ENCODE results near the gene PPFIA1. TPM values are rescaled to one million over a fixed set of nuclear protein-coding genes. Genes with fewer than 3 reads are reported as not detected.

The PPFIA1 gene
- polyA plus RNA-seq, 4 donors, result 41.0 to 63.0 (median 49.5) TPM

- no peak for DNase-seq (ENCODE audit: low read depth in 4 of 4, low spot score in 2 of 4)
Observed at GRCh38 chr11:70351646-70352045, 81.2 kb downstream of the PPFIA1 start.

GRCh38 chr11:70352100-70352499 is 81.6 kb downstream of the PPFIA1 start:
- DNase-seq (ENCODE audit: low read depth in 4 of 4, low spot score in 2 of 4), result no peak

GRCh38 chr11:70352601-70353000 is 82.1 kb downstream of the PPFIA1 start:
- no peak for DNase-seq (ENCODE audit: low read depth in 4 of 4, low spot score in 2 of 4)

GRCh38 chr11:70353329-70353728 is 82.8 kb downstream of the PPFIA1 start:
- no peak for DNase-seq (ENCODE audit: low read depth in 4 of 4, low spot score in 2 of 4)

- DNase-seq (ENCODE audit: low read depth in 4 of 4, low spot score in 2 of 4), result no peak
Observed at GRCh38 chr11:70353900-70354568, 83.5 kb downstream of the PPFIA1 start.

- DNase-seq (ENCODE audit: low read depth in 4 of 4, low spot score in 2 of 4), result no peak
Observed at GRCh38 chr11:70354629-70355028, 84.1 kb downstream of the PPFIA1 start.

GRCh38 chr11:70358753-70359152 is 88.3 kb downstream of the PPFIA1 start:
- no peak for DNase-seq (ENCODE audit: low read depth in 4 of 4, low spot score in 2 of 4)

GRCh38 chr11:70359451-70360205 is 89.1 kb downstream of the PPFIA1 start:
- DNase-seq (ENCODE audit: low read depth in 4 of 4, low spot score in 2 of 4), result no peak

GRCh38 chr11:70360211-70360610 is 89.7 kb downstream of the PPFIA1 start:
- no peak for DNase-seq (ENCODE audit: low read depth in 4 of 4, low spot score in 2 of 4)

GRCh38 chr11:70364178-70364577 is 93.7 kb downstream of the PPFIA1 start:
- no peak for DNase-seq (ENCODE audit: low read depth in 4 of 4, low spot score in 2 of 4)

- DNase-seq (ENCODE audit: low read depth in 4 of 4, low spot score in 2 of 4), result no peak
Observed at GRCh38 chr11:70364745-70365543, 94.5 kb downstream of the PPFIA1 start.

- no peak for DNase-seq (ENCODE audit: low read depth in 4 of 4, low spot score in 2 of 4)
Observed at GRCh38 chr11:70365544-70365927, 95.0 kb downstream of the PPFIA1 start.

- DNase-seq (ENCODE audit: low read depth in 4 of 4, low spot score in 2 of 4), result no peak
Observed at GRCh38 chr11:70367071-70367470, 96.6 kb downstream of the PPFIA1 start.

- no peak for DNase-seq (ENCODE audit: low read depth in 4 of 4, low spot score in 2 of 4)
Observed at GRCh38 chr11:70368961-70369360, 98.5 kb downstream of the PPFIA1 start.

- no peak for DNase-seq (ENCODE audit: low read depth in 4 of 4, low spot score in 2 of 4)
Observed at GRCh38 chr11:70371241-70371640, 100.8 kb downstream of the PPFIA1 start.

- DNase-seq (ENCODE audit: low read depth in 4 of 4, low spot score in 2 of 4), result no peak
Observed at GRCh38 chr11:70372076-70372475, 101.6 kb downstream of the PPFIA1 start.

GRCh38 chr11:70376621-70377020 is 106.1 kb downstream of the PPFIA1 start:
- no peak for DNase-seq (ENCODE audit: low read depth in 4 of 4, low spot score in 2 of 4)

GRCh38 chr11:70377645-70378044 is 107.2 kb downstream of the PPFIA1 start:
- no peak for DNase-seq (ENCODE audit: low read depth in 4 of 4, low spot score in 2 of 4)

GRCh38 chr11:70378506-70379134 is 108.1 kb downstream of the PPFIA1 start:
- no peak for DNase-seq (ENCODE audit: low read depth in 4 of 4, low spot score in 2 of 4)

- DNase-seq (ENCODE audit: low read depth in 4 of 4, low spot score in 2 of 4), result no peak
Observed at GRCh38 chr11:70381350-70381749, 110.9 kb downstream of the PPFIA1 start.
